Chondrocyte (in vitro differentiated cells): Measurements from ENCODE around the gene SIX5. TPM values are rescaled to one million over a fixed set of nuclear protein-coding genes. Genes with fewer than 3 reads are reported as not detected.

Experiments used
- DNase-seq: peaks from one replicate; pipeline ENCODE4 v3.0.0; 2021; ENCODE audit warnings: mixed read lengths, low spot score
- H3K27ac Mint-ChIP-seq: one replicate; pipeline ENCODE4 v1.8.0; 2021; ENCODE audit warnings: mild to moderate bottlenecking, moderate library complexity, mixed read lengths; ENCODE audit not compliant: unreplicated experiment
- H3K27me3 Mint-ChIP-seq: 2 replicates; pipeline ENCODE4 v1.8.0; 2021; ENCODE audit warnings: low read depth, mixed read lengths
- H3K36me3 Mint-ChIP-seq: 2 replicates; pipeline ENCODE4 v1.8.0; 2021; ENCODE audit warnings: low read depth, mixed read lengths
- H3K4me1 Mint-ChIP-seq: 2 replicates; pipeline ENCODE4 v1.8.0; 2021; ENCODE audit warnings: low read depth, mild to moderate bottlenecking, mixed read lengths
- H3K4me3 Mint-ChIP-seq: one replicate; pipeline ENCODE4 v1.8.0; 2021; ENCODE audit warnings: mild to moderate bottlenecking, moderate library complexity, mixed read lengths; ENCODE audit not compliant: unreplicated experiment
- H3K9me3 Mint-ChIP-seq: 2 replicates; pipeline ENCODE4 v1.8.0; 2021; ENCODE audit warnings: low read depth, mixed read lengths
- total RNA-seq: library from RNA; stranded (reverse); gene quantifications from 3 replicates; pipeline ENCODE4 v1.2.1, GENCODE V29; 2021
- TF ChIP-seq, protein P1 (sequence below): fragments of 200-600 bp; sonication (generic); IDR thresholded peaks from 2 replicates; pipeline ENCODE4 v1.5.0; 2021; ENCODE audit warnings: antibody characterized with exemption, mild to moderate bottlenecking, moderate library complexity

Gene SIX5
- total RNA-seq, 1 donor from 2014 or later = 33.0 TPM

DNA sequence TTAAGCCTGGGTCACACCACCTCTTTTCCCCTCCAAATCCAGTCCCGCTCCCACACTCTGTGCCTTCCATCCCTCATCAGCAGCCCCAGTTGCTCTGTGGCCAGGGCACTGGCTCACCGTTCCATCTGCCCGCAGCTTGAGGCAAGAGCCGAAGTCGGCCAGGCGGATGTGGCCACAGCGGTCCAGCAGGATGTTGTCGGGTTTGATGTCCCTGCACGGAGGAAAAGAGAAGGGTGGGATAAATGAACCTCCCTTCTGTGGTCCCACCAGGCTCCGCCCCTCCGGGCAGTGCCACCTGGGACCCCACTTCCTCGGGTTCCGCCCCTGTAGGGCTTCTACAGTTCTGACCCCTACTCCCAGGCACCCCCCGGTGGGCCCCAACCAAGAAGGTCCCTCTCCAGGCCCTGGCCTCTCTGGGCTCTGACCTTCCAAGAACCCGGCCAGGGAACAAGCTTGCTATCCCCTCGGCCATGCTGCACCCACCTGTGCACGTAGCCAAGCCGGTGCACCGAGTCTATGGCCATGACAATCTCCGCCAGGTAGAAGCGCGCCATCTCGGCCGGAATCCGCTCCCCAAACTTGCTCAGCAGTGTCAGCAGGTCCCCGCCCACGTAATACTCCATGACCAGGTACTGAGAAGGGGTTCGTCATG, 9.1 kb upstream of the SIX5 start:
- Mint-ChIP-seq H3K4me3 (no peak overlapping the region), H3K27ac (no peak overlapping the region), H3K36me3 (peaks cover 22% of the 10 kb centered on the region), H3K9me3 (no peaks in the 10 kb centered on the region), H3K27me3 (no peaks in the 10 kb centered on the region), H3K4me1 (peaks cover 30% of the 10 kb centered on the region)
- TF ChIP-seq, protein P1, sequence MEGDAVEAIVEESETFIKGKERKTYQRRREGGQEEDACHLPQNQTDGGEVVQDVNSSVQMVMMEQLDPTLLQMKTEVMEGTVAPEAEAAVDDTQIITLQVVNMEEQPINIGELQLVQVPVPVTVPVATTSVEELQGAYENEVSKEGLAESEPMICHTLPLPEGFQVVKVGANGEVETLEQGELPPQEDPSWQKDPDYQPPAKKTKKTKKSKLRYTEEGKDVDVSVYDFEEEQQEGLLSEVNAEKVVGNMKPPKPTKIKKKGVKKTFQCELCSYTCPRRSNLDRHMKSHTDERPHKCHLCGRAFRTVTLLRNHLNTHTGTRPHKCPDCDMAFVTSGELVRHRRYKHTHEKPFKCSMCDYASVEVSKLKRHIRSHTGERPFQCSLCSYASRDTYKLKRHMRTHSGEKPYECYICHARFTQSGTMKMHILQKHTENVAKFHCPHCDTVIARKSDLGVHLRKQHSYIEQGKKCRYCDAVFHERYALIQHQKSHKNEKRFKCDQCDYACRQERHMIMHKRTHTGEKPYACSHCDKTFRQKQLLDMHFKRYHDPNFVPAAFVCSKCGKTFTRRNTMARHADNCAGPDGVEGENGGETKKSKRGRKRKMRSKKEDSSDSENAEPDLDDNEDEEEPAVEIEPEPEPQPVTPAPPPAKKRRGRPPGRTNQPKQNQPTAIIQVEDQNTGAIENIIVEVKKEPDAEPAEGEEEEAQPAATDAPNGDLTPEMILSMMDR = no peak
- DNase-seq = no peak

DNA sequence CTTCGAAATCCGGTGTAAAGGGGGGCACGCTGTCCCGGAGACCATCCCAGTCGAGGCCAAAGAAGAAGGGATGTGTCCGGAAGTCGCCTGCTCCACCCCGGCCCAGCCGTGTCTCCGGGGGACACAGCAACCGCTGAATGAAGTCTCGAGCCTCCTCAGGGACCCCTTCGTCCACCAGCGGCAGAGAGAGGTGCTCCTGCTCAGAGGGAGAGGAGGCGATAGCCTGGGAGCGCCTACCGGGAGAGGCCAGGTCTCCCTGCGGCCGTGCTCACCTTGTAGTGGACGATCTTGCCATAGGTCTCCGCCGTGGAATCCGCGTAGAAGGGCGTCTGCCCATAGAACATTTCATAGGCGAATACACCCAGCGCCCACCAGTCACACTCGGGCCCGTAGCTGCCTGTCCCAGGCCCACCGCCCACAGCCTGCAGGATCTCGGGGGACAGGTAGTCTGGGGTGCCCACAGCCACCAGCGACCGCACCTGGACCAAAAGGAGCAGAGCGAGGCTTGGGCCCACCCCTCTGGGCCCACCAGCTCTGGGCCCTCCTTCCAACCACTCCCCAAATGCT, 8.4 kb upstream of the SIX5 start:
- TF ChIP-seq, protein P1 = no peak
- Mint-ChIP-seq H3K4me3 (no peak overlapping the region), H3K9me3 (no peaks in the 10 kb centered on the region), H3K4me1 (peaks cover 24% of the 10 kb centered on the region), H3K27me3 (no peaks in the 10 kb centered on the region), H3K27ac (no peak overlapping the region), H3K36me3 (peaks cover 22% of the 10 kb centered on the region)
- no peak for DNase-seq

DNA sequence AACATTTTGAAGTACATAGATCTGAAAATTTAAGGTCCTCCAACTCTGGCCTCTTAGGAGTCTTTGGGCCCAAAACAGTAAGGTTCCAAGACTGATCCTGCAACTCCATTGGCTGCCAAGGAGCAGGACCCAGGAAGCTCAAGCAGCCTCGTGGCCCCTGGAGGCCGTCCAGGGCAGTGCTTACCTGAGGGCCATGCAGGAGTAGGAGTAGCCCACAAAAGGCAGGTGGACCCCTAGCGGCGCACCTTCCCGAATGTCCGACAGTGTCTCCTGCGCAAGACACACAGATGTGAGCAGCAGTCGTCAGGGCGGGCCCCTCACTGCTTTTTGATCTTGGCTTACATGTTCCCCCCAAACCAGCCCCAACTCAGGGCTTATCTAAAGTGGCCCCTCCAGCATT, 5.7 kb upstream of the SIX5 start:
- Mint-ChIP-seq H3K27me3 (no peaks in the 10 kb centered on the region), H3K9me3 (no peaks in the 10 kb centered on the region), H3K36me3 (peaks cover 26% of the 10 kb centered on the region), H3K4me1 (peaks cover 24% of the 10 kb centered on the region), H3K4me3 (no peak overlapping the region), H3K27ac (no peak overlapping the region)
- DNase-seq = no peak
- TF ChIP-seq, protein P1 = no peak

DNA sequence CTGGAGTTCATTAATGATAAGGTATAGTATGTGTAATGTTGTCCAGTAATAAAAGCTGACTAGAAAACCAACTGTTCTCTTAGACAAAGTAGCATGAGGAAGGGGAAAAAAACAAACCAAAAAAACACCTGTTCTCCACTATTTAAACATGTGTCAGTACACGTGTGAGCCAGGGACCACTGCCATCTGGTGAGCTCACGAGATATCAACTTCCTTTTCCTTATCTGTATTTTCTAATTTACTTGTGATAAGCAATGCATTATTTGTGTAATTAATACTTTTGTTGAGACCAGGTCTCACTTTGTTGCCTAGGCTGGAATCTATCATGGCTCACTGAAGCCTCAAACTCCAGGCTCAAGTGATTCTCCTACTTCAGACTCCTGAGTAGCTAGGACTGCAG, 4.3 kb upstream of the SIX5 start:
- Mint-ChIP-seq H3K4me1 (peaks cover 19% of the 10 kb centered on the region), H3K27ac (peak overlapping the region; percentile 66), H3K36me3 (peaks cover 18% of the 10 kb centered on the region), H3K4me3 (no peak overlapping the region), H3K9me3 (no peaks in the 10 kb centered on the region), H3K27me3 (no peaks in the 10 kb centered on the region)
- TF ChIP-seq, protein P1 = peak; percentile 7
- DNase-seq = no peak

DNA sequence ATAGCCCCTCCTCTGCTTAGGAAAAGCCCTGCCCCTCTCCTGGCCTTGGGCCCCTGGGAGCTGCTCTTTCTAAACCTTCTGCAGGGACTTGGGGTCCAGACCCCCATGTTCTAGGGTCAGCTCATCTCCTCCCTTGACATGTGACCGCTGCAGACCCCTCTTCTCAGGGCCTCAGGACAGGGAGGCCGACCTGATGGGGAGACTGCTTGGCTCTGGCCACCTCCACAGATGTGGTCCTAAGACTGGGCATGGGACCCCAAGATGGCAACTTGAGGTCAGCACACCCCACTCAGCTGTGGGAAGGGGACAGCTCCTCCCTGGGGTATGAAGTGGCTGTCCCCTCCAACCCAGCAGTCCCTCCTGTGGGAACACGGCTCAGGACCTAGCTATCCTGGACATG, 3.9 kb upstream of the SIX5 start:
- no peaks in the 10 kb centered on the region for H3K9me3 Mint-ChIP-seq
- no peak for DNase-seq
- H3K4me1 Mint-ChIP-seq = peaks cover 19% of the 10 kb centered on the region
- H3K27ac Mint-ChIP-seq = peak overlapping the region; percentile 66
- peaks cover 17% of the 10 kb centered on the region for H3K36me3 Mint-ChIP-seq
- no peaks in the 10 kb centered on the region for H3K27me3 Mint-ChIP-seq
- TF ChIP-seq, protein P1 = no peak
- H3K4me3 Mint-ChIP-seq = no peak overlapping the region
